Osteocyte (in vitro differentiated cells): ENCODE results near the gene CACHD1. TPM values are rescaled to one million over a fixed set of nuclear protein-coding genes. Genes with fewer than 3 reads are reported as not detected.
A peak's percentile ranks its signal among the peaks of the same experiment; 100 is the strongest.
"Not testable (repeated sequence)": the region's sequence is repeated elsewhere in the genome, so short reads cannot be mapped to it uniquely, and the experiment has no call there.

ENCODE experiments used
- DNase-seq: peaks from one replicate; pipeline ENCODE4 v3.0.0; 2021; ENCODE audit warnings: mixed read lengths; ENCODE audit not compliant: unreplicated experiment; ENCODE audit errors: extremely low spot score
- H3K27ac Mint-ChIP-seq: one replicate; pipeline ENCODE4 v1.8.0; 2021; ENCODE audit warnings: mild to moderate bottlenecking, mixed read lengths; ENCODE audit not compliant: unreplicated experiment
- H3K27me3 Mint-ChIP-seq: one replicate; pipeline ENCODE4 v1.8.0; 2021; ENCODE audit warnings: mixed read lengths; ENCODE audit not compliant: unreplicated experiment
- H3K36me3 Mint-ChIP-seq: one replicate; pipeline ENCODE4 v1.8.0; 2021; ENCODE audit warnings: mixed read lengths; ENCODE audit not compliant: unreplicated experiment
- H3K4me1 Mint-ChIP-seq: one replicate; pipeline ENCODE4 v1.8.0; 2021; ENCODE audit warnings: mixed read lengths; ENCODE audit not compliant: unreplicated experiment
- H3K4me3 Mint-ChIP-seq: one replicate; pipeline ENCODE4 v1.8.0; 2021; ENCODE audit warnings: mild to moderate bottlenecking, moderate library complexity, mixed read lengths; ENCODE audit not compliant: unreplicated experiment
- H3K9me3 Mint-ChIP-seq: one replicate; pipeline ENCODE4 v1.8.0; 2021; ENCODE audit warnings: mixed read lengths; ENCODE audit not compliant: unreplicated experiment
- total RNA-seq: library from RNA; stranded (reverse); gene quantifications from 2 replicates; pipeline ENCODE4 v1.2.1, GENCODE V29; 2021
- TF ChIP-seq, protein P1 (sequence below): fragments of 200-600 bp; sonication (generic); IDR thresholded peaks from 2 replicates; pipeline ENCODE4 v1.5.0; 2021; ENCODE audit warnings: antibody characterized with exemption, mild to moderate bottlenecking, moderate library complexity

CACHD1 gene
- total RNA-seq, 1 donor from 2014 or later: 5.5 TPM

DNA sequence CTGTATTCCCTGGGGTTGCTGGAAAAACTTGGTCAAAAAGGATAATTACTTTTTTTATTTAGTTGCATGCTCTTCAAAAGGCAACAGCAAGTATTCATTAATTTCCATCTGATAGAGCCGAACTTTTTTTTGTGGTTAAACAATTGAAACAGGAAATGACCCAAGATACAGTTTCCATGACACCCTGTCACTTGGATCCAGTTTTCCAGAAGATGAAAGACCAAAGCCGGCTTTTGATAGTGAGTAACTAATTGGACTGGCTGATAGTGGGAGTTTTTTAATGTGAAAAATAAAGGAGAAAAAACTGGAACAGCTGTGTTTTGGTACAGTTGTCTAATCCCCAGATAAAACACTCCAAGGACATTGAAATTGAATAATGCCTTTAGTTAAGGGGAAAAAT lies 33.0 kb downstream of the CACHD1 start:
- no peak overlapping the region for H3K4me3 Mint-ChIP-seq

DNA sequence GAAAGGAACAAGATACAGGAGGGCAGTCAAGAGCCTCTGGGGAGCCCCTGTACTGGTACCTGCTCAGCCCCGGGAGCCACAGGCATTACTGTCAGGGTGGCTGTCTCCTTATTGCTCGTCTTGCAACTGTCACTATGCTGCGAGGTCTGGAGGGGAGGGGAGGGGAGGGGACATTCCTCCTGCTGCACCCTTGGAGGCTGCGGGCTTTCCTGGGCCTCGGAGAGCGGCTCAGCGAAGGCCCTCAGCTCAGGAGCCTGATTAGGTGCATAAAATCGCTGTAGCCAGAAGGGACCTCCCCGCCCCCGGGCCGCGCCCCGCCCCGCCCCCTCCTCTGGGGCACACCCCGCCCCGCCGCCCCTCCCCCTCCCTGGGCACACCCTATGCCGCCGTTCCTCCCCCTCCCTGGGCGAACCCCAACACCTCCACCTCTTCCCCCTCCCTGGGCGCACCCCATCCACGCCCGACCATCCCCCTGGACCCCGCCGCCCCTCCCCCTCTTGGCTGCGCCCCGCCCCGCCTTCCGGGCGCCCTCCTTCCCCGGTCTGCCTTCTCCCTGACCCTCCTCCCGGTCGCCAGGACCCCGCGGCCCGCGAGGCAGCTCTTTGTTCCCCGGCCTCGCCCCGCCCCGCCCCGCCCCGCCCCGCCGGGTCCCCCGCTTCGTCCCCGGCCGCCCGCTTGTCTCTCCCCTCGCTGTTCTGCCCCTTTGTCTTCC lies 35.5 kb downstream of the CACHD1 start:
- Mint-ChIP-seq H3K4me1 (peaks cover 25% of the 10 kb centered on the region), H3K36me3 (no peaks in the 10 kb centered on the region), H3K27ac (no peak overlapping the region), H3K27me3 (peaks cover 5% of the 10 kb centered on the region), H3K9me3 (no peaks in the 10 kb centered on the region), H3K4me3 (peak overlapping the region; percentile 77)
- TF ChIP-seq, protein P1, sequence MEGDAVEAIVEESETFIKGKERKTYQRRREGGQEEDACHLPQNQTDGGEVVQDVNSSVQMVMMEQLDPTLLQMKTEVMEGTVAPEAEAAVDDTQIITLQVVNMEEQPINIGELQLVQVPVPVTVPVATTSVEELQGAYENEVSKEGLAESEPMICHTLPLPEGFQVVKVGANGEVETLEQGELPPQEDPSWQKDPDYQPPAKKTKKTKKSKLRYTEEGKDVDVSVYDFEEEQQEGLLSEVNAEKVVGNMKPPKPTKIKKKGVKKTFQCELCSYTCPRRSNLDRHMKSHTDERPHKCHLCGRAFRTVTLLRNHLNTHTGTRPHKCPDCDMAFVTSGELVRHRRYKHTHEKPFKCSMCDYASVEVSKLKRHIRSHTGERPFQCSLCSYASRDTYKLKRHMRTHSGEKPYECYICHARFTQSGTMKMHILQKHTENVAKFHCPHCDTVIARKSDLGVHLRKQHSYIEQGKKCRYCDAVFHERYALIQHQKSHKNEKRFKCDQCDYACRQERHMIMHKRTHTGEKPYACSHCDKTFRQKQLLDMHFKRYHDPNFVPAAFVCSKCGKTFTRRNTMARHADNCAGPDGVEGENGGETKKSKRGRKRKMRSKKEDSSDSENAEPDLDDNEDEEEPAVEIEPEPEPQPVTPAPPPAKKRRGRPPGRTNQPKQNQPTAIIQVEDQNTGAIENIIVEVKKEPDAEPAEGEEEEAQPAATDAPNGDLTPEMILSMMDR: no peak
- DNase-seq: no peak

More for the DNA sequence above, 33.0 kb downstream of the CACHD1 start:
- Mint-ChIP-seq H3K27ac (no peak overlapping the region), H3K36me3 (no peaks in the 10 kb centered on the region), H3K4me1 (peaks cover 10% of the 10 kb centered on the region), H3K27me3 (peaks cover 5% of the 10 kb centered on the region), H3K9me3 (no peaks in the 10 kb centered on the region)
- TF ChIP-seq, protein P1: no peak
- DNase-seq: no peak

DNA sequence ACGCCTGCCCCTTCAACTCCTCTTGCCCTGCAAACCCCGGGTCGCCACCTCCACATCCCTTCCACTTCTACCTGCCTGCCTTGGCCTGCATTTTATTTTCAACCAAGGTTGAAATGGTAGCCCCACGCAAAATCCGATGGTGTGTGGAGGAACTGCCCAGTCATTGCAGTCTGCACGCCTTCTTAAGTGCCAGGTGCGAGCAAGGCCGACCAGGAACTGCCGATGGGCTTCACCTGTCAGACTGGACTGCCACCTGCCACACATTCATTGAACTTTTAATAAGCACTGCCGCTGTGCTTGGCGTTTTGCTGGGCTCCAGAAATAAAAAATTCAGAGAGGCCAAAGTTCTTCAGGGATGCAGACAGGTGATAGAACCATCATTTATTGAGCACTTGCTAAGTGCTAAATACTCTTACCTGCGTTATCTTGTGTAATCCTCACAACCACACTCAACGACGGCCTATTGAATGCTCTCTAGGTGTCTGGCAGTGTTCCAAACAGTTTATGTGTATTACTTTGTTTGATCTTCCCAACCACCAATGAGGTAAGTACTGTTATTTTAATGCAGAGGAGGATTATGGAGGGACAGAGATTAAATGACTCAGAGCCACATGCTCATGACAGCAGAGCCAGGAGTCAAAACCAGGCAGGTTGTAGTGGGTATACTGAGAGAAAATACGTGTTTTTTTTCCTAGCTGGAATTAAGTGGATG lies 36.2 kb downstream of the CACHD1 start:
- no peak overlapping the region for H3K27ac Mint-ChIP-seq
- H3K9me3 Mint-ChIP-seq: no peaks in the 10 kb centered on the region
- H3K36me3 Mint-ChIP-seq: no peaks in the 10 kb centered on the region
- TF ChIP-seq, protein P1: no peak
- H3K27me3 Mint-ChIP-seq: peaks cover 8% of the 10 kb centered on the region
- H3K4me1 Mint-ChIP-seq: peaks cover 25% of the 10 kb centered on the region
- no peak for DNase-seq
- H3K4me3 Mint-ChIP-seq: peak overlapping the region; percentile 77

DNA sequence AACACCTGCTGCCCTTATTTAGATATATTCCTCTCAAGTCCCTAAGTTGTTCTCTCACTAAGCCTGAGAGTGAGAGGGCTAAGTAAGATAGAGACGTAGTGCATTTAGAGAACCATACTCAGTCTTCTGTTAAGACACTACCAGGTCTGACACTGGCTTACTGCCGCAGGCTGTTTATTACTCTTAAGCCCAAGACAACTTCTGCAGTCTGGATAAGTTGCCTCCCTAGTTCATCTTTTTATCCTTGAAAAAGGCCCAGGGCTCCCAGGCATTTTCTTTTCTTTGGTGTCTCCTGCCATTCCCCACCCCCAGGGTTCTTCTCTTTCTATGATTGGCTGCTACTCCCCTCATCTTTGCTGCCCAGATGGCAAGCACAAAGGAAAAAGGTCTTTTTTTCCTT lies 38.7 kb downstream of the CACHD1 start:
- TF ChIP-seq, protein P1: no peak

GRCh38 chr1:64511044-64511443 lies 41.1 kb downstream of the CACHD1 start:
- Mint-ChIP-seq H3K9me3 (no peaks in the 10 kb centered on the region), H3K4me3 (no peak overlapping the region), H3K27me3 (peaks cover 3% of the 10 kb centered on the region), H3K4me1 (peaks cover 50% of the 10 kb centered on the region), H3K27ac (no peak overlapping the region), H3K36me3 (no peaks in the 10 kb centered on the region)
- TF ChIP-seq, protein P1: no peak
- no peak for DNase-seq

More for the DNA sequence above, 38.7 kb downstream of the CACHD1 start:
- H3K27me3 Mint-ChIP-seq: peaks cover 3% of the 10 kb centered on the region
- H3K36me3 Mint-ChIP-seq: no peaks in the 10 kb centered on the region
- DNase-seq: no peak
- no peak overlapping the region for H3K4me3 Mint-ChIP-seq
- no peaks in the 10 kb centered on the region for H3K9me3 Mint-ChIP-seq
- H3K4me1 Mint-ChIP-seq: peaks cover 33% of the 10 kb centered on the region
- no peak overlapping the region for H3K27ac Mint-ChIP-seq

DNA sequence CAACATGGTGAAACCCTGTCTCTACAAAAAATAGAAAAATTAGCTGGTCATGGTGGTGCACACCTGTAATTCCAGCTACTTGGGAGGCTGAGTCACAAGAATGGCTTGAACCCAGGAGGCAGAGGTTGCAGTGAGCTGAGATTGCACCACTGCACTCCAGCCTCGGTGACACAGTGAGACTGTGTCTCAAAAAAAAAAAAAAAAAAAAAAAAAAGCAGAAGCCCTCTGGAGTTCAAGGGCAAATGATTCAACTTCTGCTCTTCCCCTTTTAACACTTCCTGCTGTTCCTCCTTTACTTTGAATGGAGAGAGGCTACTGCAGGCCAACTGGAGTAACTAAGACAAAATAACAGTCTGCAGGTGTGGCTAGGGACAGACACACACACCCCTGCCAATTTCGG lies 42.3 kb downstream of the CACHD1 start:
- peaks cover 61% of the 10 kb centered on the region for H3K4me1 Mint-ChIP-seq
- H3K27me3 Mint-ChIP-seq, H3K9me3 Mint-ChIP-seq, DNase-seq, H3K36me3 Mint-ChIP-seq, H3K4me3 Mint-ChIP-seq, H3K27ac Mint-ChIP-seq: not testable (repeated sequence)
